MCF 10A (cell line): Measurements from ENCODE around the gene MIEF2. TPM values are rescaled to one million over a fixed set of nuclear protein-coding genes. Genes with fewer than 3 reads are reported as not detected.

Experiments used
- BruUV-seq: library from RNA; stranded (reverse); fragments of 400-500 nt; replicated peaks from 2 replicates; lab custom pipeline; 2021; lab: Mats Ljungman, UMichigan
- CTCF ChIA-PET: fragments of 300-600 bp; sonication (Branson Sonifier 250); formaldehyde crosslinking; extraction: SDS; loops from one replicate; lab custom pipeline; 2021; ENCODE audit warnings: antibody characterized with exemption, inconsistent platforms; lab: Yijun Ruan, JAX
- POLR2A ChIA-PET: fragments of 300-600, 350-650 bp; sonication (Branson Sonifier 250); formaldehyde crosslinking; extraction: SDS; loops from one replicate; lab custom pipeline; 2020; ENCODE audit warnings: antibody characterized with exemption, inconsistent platforms; lab: Yijun Ruan, JAX
- DNase-seq: peaks from one replicate; pipeline ENCODE4 v3.0.0-alpha.2; 2018; ENCODE audit not compliant: unreplicated experiment
- H3K27ac Mint-ChIP-seq: one replicate; pipeline ENCODE4 v1.8.0; 2022; ENCODE audit warnings: mild to moderate bottlenecking, low read depth, mixed read lengths; ENCODE audit not compliant: unreplicated experiment
- H3K27me3 Mint-ChIP-seq: one replicate; pipeline ENCODE4 v1.8.0; 2022; ENCODE audit warnings: mixed read lengths; ENCODE audit not compliant: insufficient read depth, unreplicated experiment
- H3K36me3 Mint-ChIP-seq: one replicate; pipeline ENCODE4 v1.8.0; 2022; ENCODE audit warnings: mild to moderate bottlenecking, moderate library complexity, mixed read lengths; ENCODE audit not compliant: insufficient read depth, unreplicated experiment
- H3K4me1 Mint-ChIP-seq: one replicate; pipeline ENCODE4 v1.8.0; 2022; ENCODE audit warnings: mixed read lengths; ENCODE audit not compliant: insufficient read depth, unreplicated experiment
- H3K4me3 Mint-ChIP-seq: one replicate; pipeline ENCODE4 v1.8.0; 2022; ENCODE audit warnings: mild to moderate bottlenecking, moderate library complexity, mixed read lengths; ENCODE audit not compliant: unreplicated experiment
- H3K9me3 Mint-ChIP-seq: one replicate; pipeline ENCODE4 v1.8.0; 2022; ENCODE audit warnings: mixed read lengths; ENCODE audit not compliant: unreplicated experiment
- CTCF ChIP-seq: fragments of 200-600 bp; IDR thresholded peaks from one replicate; pipeline ENCODE4 v1.8.0; 2022; ENCODE audit warnings: antibody characterized with exemption, mild to moderate bottlenecking; ENCODE audit not compliant: unreplicated experiment
- intact Hi-C: fragments of 100-400 bp; cut with micrococcal nuclease; formaldehyde crosslinking; loops from 2 replicates; pipeline ENCODE4 v1.14.1; 2022
- total RNA-seq: library from RNA; stranded (reverse); gene quantifications from 2 replicates; pipeline ENCODE4 v1.2.3, GENCODE V29; 2022

MIEF2 gene
- total RNA-seq, 1 experiment from 2014 or later = 12.1 TPM

GRCh38 chr17:18262641-18263040 lies 2.2 kb downstream of the MIEF2 start:
- intact Hi-C loops = no loop called here

GRCh38 chr17:18263885-18264682 lies 3.6 kb downstream of the MIEF2 start:
- H3K4me1 Mint-ChIP-seq = peaks cover 6% of the 10 kb centered on the region
- no TSS peak for BruUV-seq
- no peak overlapping the region for H3K4me3 Mint-ChIP-seq
- ChIA-PET POLR2A (no interaction called here), CTCF (interaction anchor here (1.2 to 1.3 kb wide), 3 partner anchors 10 to 56 kb away, joined by 3 read pairs; no protein-coding TSS in a partner anchor)
- DNase-seq = no peak
- H3K9me3 Mint-ChIP-seq = no peaks in the 10 kb centered on the region
- peaks cover 16% of the 10 kb centered on the region for H3K36me3 Mint-ChIP-seq
- no peak for TF ChIP-seq CTCF
- intact Hi-C loops = no loop called here
- no peak overlapping the region for H3K27ac Mint-ChIP-seq
- no peaks in the 10 kb centered on the region for H3K27me3 Mint-ChIP-seq

More at GRCh38 chr17:18262641-18263040, 2.2 kb downstream of the MIEF2 start:
- H3K4me3 Mint-ChIP-seq = no peak overlapping the region
- CTCF ChIA-PET = interaction anchor here (0.6 to 1.2 kb wide), 3 partner anchors 46 to 698 kb away, joined by 3 to 4 read pairs (median 4); no protein-coding TSS in a partner anchor
- BruUV-seq = no TSS peak
- H3K27me3 Mint-ChIP-seq = no peaks in the 10 kb centered on the region
- H3K9me3 Mint-ChIP-seq = no peaks in the 10 kb centered on the region
- peaks cover 21% of the 10 kb centered on the region for H3K36me3 Mint-ChIP-seq
- peak overlapping the region; percentile 31 for H3K27ac Mint-ChIP-seq
- no peak for DNase-seq
- no peak for TF ChIP-seq CTCF
- POLR2A ChIA-PET = interaction anchor here (1.2 kb wide), 1 partner anchor 52 kb away, joined by 4 read pairs; the partner anchor contains the start of genes SMCR8 and TOP3A
- peaks cover 10% of the 10 kb centered on the region for H3K4me1 Mint-ChIP-seq

- CTCF ChIA-PET = interaction anchor here (0.8 kb wide), 1 partner anchor 20 kb away, joined by 4 read pairs; no protein-coding TSS in a partner anchor
- Mint-ChIP-seq H3K4me3 (no peak overlapping the region), H3K27ac (no peak overlapping the region), H3K9me3 (no peaks in the 10 kb centered on the region), H3K4me1 (no peaks in the 10 kb centered on the region), H3K27me3 (no peaks in the 10 kb centered on the region), H3K36me3 (peaks cover 20% of the 10 kb centered on the region)
- no TSS peak for BruUV-seq
- DNase-seq = no peak
- TF ChIP-seq CTCF = no peak
- intact Hi-C loops = no loop called here
- POLR2A ChIA-PET = no interaction called here
Observed at GRCh38 chr17:18267366-18267765, 6.9 kb downstream of the MIEF2 start.

- POLR2A ChIA-PET = interaction anchor here (0.7 kb wide), 2 partner anchors 19 to 1600 kb away, joined by 3 to 4 read pairs; partner anchors contain the start of gene ULK2
- no peaks in the 10 kb centered on the region for H3K4me1 Mint-ChIP-seq
- H3K27ac Mint-ChIP-seq = no peak overlapping the region
- intact Hi-C loops = no loop called here
- H3K9me3 Mint-ChIP-seq = no peaks in the 10 kb centered on the region
- no peaks in the 10 kb centered on the region for H3K27me3 Mint-ChIP-seq
- CTCF ChIA-PET = interaction anchor here (0.8 kb wide), 1 partner anchor 21 kb away, joined by 4 read pairs; no protein-coding TSS in a partner anchor
- no peak overlapping the region for H3K4me3 Mint-ChIP-seq
- BruUV-seq = no TSS peak
- peaks cover 23% of the 10 kb centered on the region for H3K36me3 Mint-ChIP-seq
- no peak for DNase-seq
- TF ChIP-seq CTCF = no peak
Observed at GRCh38 chr17:18267927-18268711, 7.7 kb downstream of the MIEF2 start.
